Stimulated activated CD4-positive, alpha-beta T cell treated with anti-CD3 and anti-CD28 coated beads, TNF-alpha, amount 100 ng/mL, for 24 hours (primary cell): ENCODE measurements around the gene NAT8L.

ENCODE experiments used
- DNase-seq, 3 experiments: peaks; one replicate each; pipeline ENCODE4 v3.0.0-alpha.2; 2020; ENCODE audit warnings: low read depth in 3 of 3

The NAT8L gene

GRCh38 chr4:2064276-2064991, 5.3 kb downstream of the NAT8L start:
- DNase-seq = no peak

- no peak for DNase-seq
These were observed 6.2 kb downstream of the NAT8L start for GRCh38 chr4:2065106-2065930.

GRCh38 chr4:2066011-2066551, 7.0 kb downstream of the NAT8L start:
- no peak for DNase-seq

GRCh38 chr4:2066571-2067445, 7.7 kb downstream of the NAT8L start:
- no peak for DNase-seq

GRCh38 chr4:2067446-2068197, 8.5 kb downstream of the NAT8L start:
- no peak for DNase-seq

GRCh38 chr4:2068198-2068470, 9.0 kb downstream of the NAT8L start:
- no peak for DNase-seq

GRCh38 chr4:2068566-2068965, 9.4 kb downstream of the NAT8L start:
- DNase-seq = no peak

- no peak for DNase-seq
These were observed 10.2 kb downstream of the NAT8L start for GRCh38 chr4:2069161-2069971.

- DNase-seq = no peak
These were observed 10.9 kb downstream of the NAT8L start for GRCh38 chr4:2069986-2070385.

GRCh38 chr4:2070421-2071251, 11.5 kb downstream of the NAT8L start:
- DNase-seq = no peak

GRCh38 chr4:2071252-2071911, 12.3 kb downstream of the NAT8L start:
- DNase-seq = no peak

GRCh38 chr4:2071912-2072867, 13.1 kb downstream of the NAT8L start:
- DNase-seq = no peak

- no peak for DNase-seq
These were observed 14.1 kb downstream of the NAT8L start for GRCh38 chr4:2072971-2073807.

- DNase-seq = no peak
These were observed 14.8 kb downstream of the NAT8L start for GRCh38 chr4:2073808-2074481.

GRCh38 chr4:2074588-2074987, 15.5 kb downstream of the NAT8L start:
- DNase-seq = no peak

- no peak for DNase-seq
These were observed 16.3 kb downstream of the NAT8L start for GRCh38 chr4:2075171-2075986.
